Astrocyte (in vitro differentiated cells and primary cell): ENCODE measurements around the gene HP.

Source experiments
- EZH2 ChIP-seq: IDR thresholded peaks from 2 replicates; pipeline ENCODE4 v1.6.1; 2012; ENCODE audit warnings: mild to moderate bottlenecking, low read length, inconsistent platforms; ENCODE audit not compliant: insufficient read depth
- TF ChIP-seq, protein P1 (sequence below): IDR thresholded peaks from 2 replicates; pipeline ENCODE4 v1.5.1; 2011; ENCODE audit warnings: low read depth, mild to moderate bottlenecking, inconsistent platforms, low read length, moderate library complexity; ENCODE audit not compliant: insufficient read depth

DNA sequence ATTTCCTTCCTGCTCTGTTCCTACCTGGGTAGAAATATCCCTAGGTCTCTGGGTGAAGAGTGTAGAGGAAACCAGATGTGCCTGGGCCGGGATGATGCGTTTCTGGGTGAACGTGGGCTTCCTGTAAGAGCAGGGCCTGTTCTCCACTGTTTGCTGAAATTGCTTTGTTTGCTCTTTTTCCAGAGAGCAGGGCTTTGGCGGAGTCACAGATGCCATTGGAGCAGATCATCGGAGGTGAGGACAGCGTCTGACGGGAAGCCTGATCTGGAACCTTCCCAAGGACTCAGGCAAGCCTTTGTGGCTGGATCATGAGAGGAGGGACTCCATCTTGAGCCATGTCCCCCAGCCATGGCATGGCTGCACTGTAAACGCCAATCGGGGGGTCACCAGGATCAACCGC lies 30.3 kb upstream of the HP start:
- TF ChIP-seq, protein P1, sequence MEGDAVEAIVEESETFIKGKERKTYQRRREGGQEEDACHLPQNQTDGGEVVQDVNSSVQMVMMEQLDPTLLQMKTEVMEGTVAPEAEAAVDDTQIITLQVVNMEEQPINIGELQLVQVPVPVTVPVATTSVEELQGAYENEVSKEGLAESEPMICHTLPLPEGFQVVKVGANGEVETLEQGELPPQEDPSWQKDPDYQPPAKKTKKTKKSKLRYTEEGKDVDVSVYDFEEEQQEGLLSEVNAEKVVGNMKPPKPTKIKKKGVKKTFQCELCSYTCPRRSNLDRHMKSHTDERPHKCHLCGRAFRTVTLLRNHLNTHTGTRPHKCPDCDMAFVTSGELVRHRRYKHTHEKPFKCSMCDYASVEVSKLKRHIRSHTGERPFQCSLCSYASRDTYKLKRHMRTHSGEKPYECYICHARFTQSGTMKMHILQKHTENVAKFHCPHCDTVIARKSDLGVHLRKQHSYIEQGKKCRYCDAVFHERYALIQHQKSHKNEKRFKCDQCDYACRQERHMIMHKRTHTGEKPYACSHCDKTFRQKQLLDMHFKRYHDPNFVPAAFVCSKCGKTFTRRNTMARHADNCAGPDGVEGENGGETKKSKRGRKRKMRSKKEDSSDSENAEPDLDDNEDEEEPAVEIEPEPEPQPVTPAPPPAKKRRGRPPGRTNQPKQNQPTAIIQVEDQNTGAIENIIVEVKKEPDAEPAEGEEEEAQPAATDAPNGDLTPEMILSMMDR: no peak
- no peak for TF ChIP-seq EZH2
